SJCRH30 (cell line): ENCODE data around the gene MICALL2. TPM values are rescaled to one million over a fixed set of nuclear protein-coding genes. Genes with fewer than 3 reads are reported as not detected.

Experiments used
- DNase-seq, 2 experiments: peaks; one replicate each; pipeline ENCODE4 v3.0.0-alpha.2; 2015 to 2020
- H3K27ac ChIP-seq: fragments of 250-450 bp; sonication (Bioruptor Pico); 2 replicates; pipeline ENCODE4 v1.5.1; 2020; ENCODE audit warnings: mild to moderate bottlenecking, moderate library complexity
- H3K27me3 ChIP-seq: fragments of 250-450 bp; sonication (Bioruptor Pico); 2 replicates; pipeline ENCODE4 v1.5.1; 2020; ENCODE audit warnings: mild to moderate bottlenecking, moderate library complexity
- H3K36me3 ChIP-seq: fragments of 250-450 bp; sonication (Bioruptor Pico); 2 replicates; pipeline ENCODE4 v1.5.1; 2020; ENCODE audit warnings: mild to moderate bottlenecking, moderate library complexity
- H3K4me1 ChIP-seq: fragments of 250-450 bp; sonication (Bioruptor Pico); 2 replicates; pipeline ENCODE4 v1.5.1; 2020; ENCODE audit warnings: mild to moderate bottlenecking, moderate library complexity
- H3K4me3 ChIP-seq: fragments of 250-450 bp; sonication (Bioruptor Pico); 2 replicates; pipeline ENCODE4 v1.5.1; 2020; ENCODE audit warnings: mild to moderate bottlenecking, moderate library complexity
- H3K9me3 ChIP-seq: fragments of 250-450 bp; sonication (Bioruptor Pico); replicated peaks from 2 replicates; pipeline ENCODE4 v1.5.1; 2020; ENCODE audit warnings: mild to moderate bottlenecking, moderate library complexity
- total RNA-seq: library from RNA; depleted of rRNA; stranded (reverse); fragments of >200 nt; shearing (Covaris generic); gene quantifications from 2 replicates; pipeline ENCODE4 v1.2.3, GENCODE V29; 2014

MICALL2 gene
- total RNA-seq, 1 experiment from 2014 or later: 1.3 TPM

GRCh38 chr7:1418505-1419309 lies 40.6 kb downstream of the MICALL2 start:
- Histone ChIP-seq H3K9me3 (no peaks in the 10 kb centered on the region), H3K27me3 (no peaks in the 10 kb centered on the region), H3K27ac (no peak overlapping the region), H3K4me3 (no peak overlapping the region), H3K4me1 (peaks cover 3% of the 10 kb centered on the region; the same call in 1 of the 2 replicates), H3K36me3 (no peaks in the 10 kb centered on the region)
- DNase-seq: peak; percentile 21 to 34

DNA sequence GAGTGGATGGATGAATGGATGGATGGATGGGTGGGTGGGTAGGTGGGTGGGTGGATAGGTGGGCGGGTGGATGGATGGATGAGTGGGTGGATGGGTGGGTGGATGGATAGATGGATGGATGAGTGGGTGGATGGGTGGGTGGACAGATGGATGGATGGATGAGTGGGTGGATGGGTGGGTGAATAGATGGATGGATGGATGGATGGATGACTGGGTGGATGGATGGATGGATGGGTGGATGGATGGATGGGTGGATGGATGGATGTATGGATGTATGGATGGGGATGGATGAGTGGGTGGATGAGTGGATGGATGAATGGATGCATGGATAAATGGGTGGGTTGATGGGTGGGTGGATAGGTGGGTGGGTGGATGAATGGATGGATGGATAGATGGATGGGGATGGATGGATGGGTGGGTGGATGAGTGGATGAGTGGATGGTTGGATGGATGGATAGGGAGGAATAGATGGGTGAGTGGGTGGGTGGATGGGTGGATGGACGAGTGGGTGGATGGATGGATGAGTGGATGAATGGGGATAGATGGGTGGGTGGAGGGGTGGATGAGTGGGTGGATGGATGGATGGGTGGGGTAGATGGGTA lies 43.8 kb downstream of the MICALL2 start:
- Histone ChIP-seq H3K36me3 (no peaks in the 10 kb centered on the region), H3K9me3 (no peaks in the 10 kb centered on the region), H3K27ac (no peak overlapping the region), H3K27me3 (no peaks in the 10 kb centered on the region), H3K4me1 (no peaks in the 10 kb centered on the region), H3K4me3 (no peak overlapping the region)
- no peak for DNase-seq

- H3K4me1 ChIP-seq: no peaks in the 10 kb centered on the region
- H3K36me3 ChIP-seq: no peaks in the 10 kb centered on the region
- no peak overlapping the region for H3K27ac ChIP-seq
- DNase-seq: no peak
- no peaks in the 10 kb centered on the region for H3K9me3 ChIP-seq
- no peaks in the 10 kb centered on the region for H3K27me3 ChIP-seq
- H3K4me3 ChIP-seq: no peak overlapping the region
These were observed 45.2 kb downstream of the MICALL2 start for GRCh38 chr7:1413936-1414639.

DNA sequence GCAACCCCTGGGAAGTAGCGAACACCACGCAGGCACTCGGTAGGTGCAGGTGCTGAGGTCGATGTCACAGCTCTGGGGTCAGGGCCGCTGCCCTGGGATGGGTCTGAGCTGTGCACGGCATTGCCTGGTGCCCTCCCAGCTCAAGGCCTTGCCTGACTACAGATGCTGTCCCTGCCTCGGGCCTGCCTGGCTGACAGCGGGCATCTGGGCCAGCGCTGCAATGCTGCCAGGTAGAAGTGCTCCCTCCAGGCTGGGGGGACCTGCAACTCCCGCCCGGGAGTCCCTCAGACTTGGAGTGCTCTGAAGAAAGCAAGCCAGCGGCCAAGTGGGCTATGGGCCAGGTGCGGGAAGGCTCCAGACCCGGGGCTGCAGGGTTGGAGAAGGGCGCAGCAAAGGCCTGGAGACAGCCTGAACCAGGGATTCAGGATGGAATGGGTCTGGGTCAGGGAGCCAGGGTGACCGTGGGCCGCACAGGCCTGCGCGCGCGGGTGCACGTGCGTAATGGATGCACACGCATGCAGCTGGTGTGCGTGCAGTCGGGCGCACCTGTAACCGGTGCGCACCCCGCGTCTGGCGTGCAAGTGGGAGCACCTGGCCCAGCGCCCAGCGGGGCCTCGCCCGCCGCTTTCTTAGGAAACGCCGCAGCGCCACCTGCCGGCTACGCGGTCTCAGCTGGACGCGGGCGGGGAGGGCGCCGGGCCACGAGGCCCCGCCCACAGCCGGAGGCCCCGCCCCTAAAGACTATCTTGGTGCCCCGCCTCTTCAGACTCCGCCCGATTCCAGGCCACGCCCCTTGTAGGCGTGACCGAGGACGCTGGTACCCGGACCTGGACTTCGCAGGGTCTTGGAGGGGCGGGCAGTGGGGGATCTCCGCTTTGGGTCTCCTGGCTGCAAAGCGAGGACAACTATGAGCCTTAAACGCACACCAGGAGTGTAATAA lies 46.7 kb downstream of the MICALL2 start:
- DNase-seq: peak; percentile 56 to 70
- no peaks in the 10 kb centered on the region for H3K4me1 ChIP-seq
- H3K9me3 ChIP-seq: no peaks in the 10 kb centered on the region
- H3K36me3 ChIP-seq: no peaks in the 10 kb centered on the region
- H3K27me3 ChIP-seq: peaks cover 9% of the 10 kb centered on the region; the same call in 1 of the 2 replicates
- H3K27ac ChIP-seq: no peak overlapping the region
- H3K4me3 ChIP-seq: no peak overlapping the region

GRCh38 chr7:1411414-1411813 lies 47.9 kb downstream of the MICALL2 start:
- no peak overlapping the region for H3K4me3 ChIP-seq
- H3K9me3 ChIP-seq: no peaks in the 10 kb centered on the region
- H3K36me3 ChIP-seq: no peaks in the 10 kb centered on the region
- peaks cover 15% of the 10 kb centered on the region; the same call in 1 of the 2 replicates for H3K27me3 ChIP-seq
- DNase-seq: no peak
- H3K4me1 ChIP-seq: no peaks in the 10 kb centered on the region
- no peak overlapping the region for H3K27ac ChIP-seq

- Histone ChIP-seq H3K27me3 (peaks cover 15% of the 10 kb centered on the region; the same call in 1 of the 2 replicates), H3K9me3 (no peaks in the 10 kb centered on the region), H3K4me1 (no peaks in the 10 kb centered on the region), H3K36me3 (no peaks in the 10 kb centered on the region), H3K4me3 (no peak overlapping the region), H3K27ac (no peak overlapping the region)
- DNase-seq: no peak
These were observed 48.3 kb downstream of the MICALL2 start for GRCh38 chr7:1410992-1411391.

DNA sequence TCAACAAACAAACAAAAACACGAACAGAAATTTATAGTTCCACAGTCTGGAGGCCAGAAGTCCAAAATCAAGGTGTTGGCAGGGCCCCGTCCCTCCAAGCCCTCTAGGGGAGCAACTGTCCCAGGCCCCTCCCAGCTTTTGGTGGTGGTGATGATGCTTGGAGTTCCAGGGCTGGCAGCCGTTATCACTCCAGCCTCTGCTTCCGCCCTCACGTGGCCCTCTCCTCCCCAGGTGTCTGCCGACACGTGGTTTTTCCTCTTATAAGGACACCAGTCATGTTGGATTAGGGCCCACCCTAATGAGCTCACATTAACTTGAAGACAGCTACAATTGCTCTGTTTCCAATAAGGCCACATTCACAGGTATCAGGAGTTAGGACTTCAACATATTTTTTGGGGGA lies 49.7 kb downstream of the MICALL2 start:
- Histone ChIP-seq H3K27me3 (peaks cover 15% of the 10 kb centered on the region; the same call in 1 of the 2 replicates), H3K4me3 (no peak overlapping the region), H3K9me3 (no peaks in the 10 kb centered on the region), H3K27ac (no peak overlapping the region), H3K36me3 (no peaks in the 10 kb centered on the region), H3K4me1 (no peaks in the 10 kb centered on the region)
- no peak for DNase-seq

- H3K27me3 ChIP-seq: peaks cover 17% of the 10 kb centered on the region; the same call in 1 of the 2 replicates
These were observed 50.8 kb downstream of the MICALL2 start for GRCh38 chr7:1408466-1408865.

DNA sequence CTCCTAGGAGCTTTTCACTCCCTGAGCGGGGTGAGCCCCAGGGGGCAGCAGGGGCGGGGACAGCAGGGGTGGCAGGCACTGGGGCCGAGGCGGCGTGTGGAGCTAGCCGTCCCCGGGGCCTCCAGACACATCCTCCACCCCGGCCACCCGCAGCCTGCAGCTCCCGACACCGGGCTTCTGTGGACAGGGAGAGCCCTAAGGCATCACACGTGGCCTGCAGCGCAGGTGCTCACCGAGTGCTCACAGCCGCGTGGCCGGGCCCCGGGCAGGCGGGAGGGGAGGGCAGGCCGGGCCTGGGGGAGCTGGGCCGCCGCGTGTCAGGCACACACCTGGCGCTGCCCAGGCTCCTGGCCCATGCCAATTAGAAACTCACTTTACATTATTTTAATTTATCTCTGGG lies 51.4 kb downstream of the MICALL2 start:
- Histone ChIP-seq H3K4me3 (no peak overlapping the region), H3K9me3 (no peaks in the 10 kb centered on the region), H3K27me3 (peaks cover 18% of the 10 kb centered on the region; the same call in 1 of the 2 replicates), H3K36me3 (no peaks in the 10 kb centered on the region), H3K27ac (no peak overlapping the region), H3K4me1 (no peaks in the 10 kb centered on the region)
- DNase-seq: no peak

More at GRCh38 chr7:1408466-1408865, 50.8 kb downstream of the MICALL2 start:
- DNase-seq: no peak
- H3K36me3 ChIP-seq: no peaks in the 10 kb centered on the region
- H3K9me3 ChIP-seq: no peaks in the 10 kb centered on the region
- no peak overlapping the region for H3K27ac ChIP-seq
- no peak overlapping the region for H3K4me3 ChIP-seq
- H3K4me1 ChIP-seq: no peaks in the 10 kb centered on the region

- Histone ChIP-seq H3K4me1 (no peaks in the 10 kb centered on the region), H3K27me3 (peaks cover 18% of the 10 kb centered on the region; the same call in 1 of the 2 replicates), H3K4me3 (no peak overlapping the region), H3K9me3 (no peaks in the 10 kb centered on the region), H3K36me3 (no peaks in the 10 kb centered on the region), H3K27ac (no peak overlapping the region)
- DNase-seq: no peak
These were observed 54.2 kb downstream of the MICALL2 start for GRCh38 chr7:1404898-1405548.

DNA sequence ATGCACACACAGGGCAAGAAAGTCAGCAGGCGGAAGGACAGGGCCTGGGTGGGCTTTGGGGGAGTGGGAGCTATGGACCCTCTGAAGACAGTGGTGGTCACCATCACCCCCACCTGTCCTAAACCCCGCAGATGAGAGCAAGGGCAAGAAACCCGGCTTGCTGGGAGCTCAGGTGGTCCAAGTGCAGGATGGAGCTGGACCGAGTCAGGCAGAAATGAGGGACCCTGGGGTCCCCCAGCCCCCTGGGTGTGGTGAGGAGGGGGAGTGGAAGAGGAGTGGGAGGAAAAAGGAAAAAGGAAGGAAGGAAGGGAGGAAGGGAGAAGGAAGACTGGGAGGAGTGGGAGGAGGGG lies 54.8 kb downstream of the MICALL2 start:
- no peaks in the 10 kb centered on the region for H3K4me1 ChIP-seq
- no peak for DNase-seq
- H3K27me3 ChIP-seq: peaks cover 18% of the 10 kb centered on the region; the same call in 1 of the 2 replicates
- H3K9me3 ChIP-seq: no peaks in the 10 kb centered on the region
- no peak overlapping the region for H3K4me3 ChIP-seq
- no peaks in the 10 kb centered on the region for H3K36me3 ChIP-seq
- H3K27ac ChIP-seq: no peak overlapping the region

- no peak overlapping the region for H3K27ac ChIP-seq
- no peaks in the 10 kb centered on the region for H3K36me3 ChIP-seq
- peaks cover 18% of the 10 kb centered on the region; the same call in 1 of the 2 replicates for H3K27me3 ChIP-seq
- H3K4me3 ChIP-seq: no peak overlapping the region
- DNase-seq: peak; percentile 46 to 55
- no peaks in the 10 kb centered on the region for H3K4me1 ChIP-seq
- H3K9me3 ChIP-seq: no peaks in the 10 kb centered on the region
These were observed 55.4 kb downstream of the MICALL2 start for GRCh38 chr7:1403638-1404459.
